ENCODE results near the gene CFAP65.

CFAP65 gene

GRCh38 chr2:219030177-219030940, 11.0 kb downstream of the CFAP65 start:
- no peak for DNase-seq

GRCh38 chr2:219029829-219030165, 11.5 kb downstream of the CFAP65 start:
- peak; percentile 22 for DNase-seq

DNA sequence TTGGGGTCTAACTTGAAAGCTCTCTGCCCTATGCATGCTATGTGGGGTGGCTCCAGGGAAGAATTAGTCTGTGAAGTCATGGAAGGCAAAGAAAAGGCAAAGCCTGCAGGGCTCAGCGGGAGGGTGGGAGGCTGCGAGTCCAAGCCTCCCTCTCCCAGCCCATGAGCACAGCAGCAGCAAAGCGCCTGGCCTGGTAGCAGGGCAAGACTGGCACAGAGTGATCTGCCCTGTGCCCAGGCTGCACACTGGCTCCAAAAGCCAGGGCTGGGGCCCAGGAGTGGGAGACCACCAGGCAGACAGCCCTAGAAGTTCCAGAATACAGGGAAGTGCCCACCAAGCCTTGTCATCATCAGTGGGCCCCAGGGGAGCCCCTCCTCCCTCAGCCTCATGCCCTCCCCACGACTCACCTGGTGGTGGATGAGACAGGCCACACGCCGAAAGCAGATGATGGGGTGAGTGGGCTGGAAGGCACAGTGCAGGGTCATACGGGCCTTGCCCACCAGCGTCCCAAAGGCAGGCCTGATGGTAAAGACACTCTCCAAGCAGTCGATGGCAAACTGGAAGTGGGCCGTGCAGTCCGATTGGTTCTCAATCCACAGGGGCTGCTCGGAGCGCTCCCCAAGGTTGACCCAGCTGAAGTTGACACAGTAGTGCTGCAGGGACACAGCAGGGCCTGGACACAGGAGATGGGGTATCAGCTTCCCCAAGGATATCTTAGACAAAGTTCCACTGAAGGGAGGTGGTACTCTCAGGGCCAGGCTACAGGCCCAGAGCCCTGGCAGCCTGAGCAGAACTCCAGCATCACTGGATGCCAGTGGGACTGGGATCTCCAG, 12.1 kb downstream of the CFAP65 start:
- DNase-seq: no peak

DNA sequence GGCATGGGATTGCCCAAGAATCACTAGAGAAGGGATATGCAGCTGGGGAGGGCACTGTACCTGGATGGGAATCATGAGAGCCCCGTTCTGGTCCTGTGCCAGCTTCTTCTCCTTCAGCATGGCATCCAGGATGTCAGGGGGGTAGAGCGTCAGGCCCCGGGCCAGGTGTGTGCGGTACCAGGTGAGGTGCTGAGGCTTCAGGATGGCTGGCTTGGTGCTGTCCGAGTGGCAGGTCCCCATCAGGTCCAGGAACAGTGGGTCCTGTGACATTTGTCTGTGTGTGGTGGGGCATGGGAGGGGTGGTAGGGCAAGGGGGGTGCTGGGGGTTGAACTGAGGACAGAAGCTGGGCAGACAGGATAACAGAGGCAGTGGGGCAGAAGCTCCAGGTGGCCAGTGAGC, 13.2 kb downstream of the CFAP65 start:
- DNase-seq: no peak

GRCh38 chr2:219027511-219028055, 13.7 kb downstream of the CFAP65 start:
- DNase-seq: no peak

DNA sequence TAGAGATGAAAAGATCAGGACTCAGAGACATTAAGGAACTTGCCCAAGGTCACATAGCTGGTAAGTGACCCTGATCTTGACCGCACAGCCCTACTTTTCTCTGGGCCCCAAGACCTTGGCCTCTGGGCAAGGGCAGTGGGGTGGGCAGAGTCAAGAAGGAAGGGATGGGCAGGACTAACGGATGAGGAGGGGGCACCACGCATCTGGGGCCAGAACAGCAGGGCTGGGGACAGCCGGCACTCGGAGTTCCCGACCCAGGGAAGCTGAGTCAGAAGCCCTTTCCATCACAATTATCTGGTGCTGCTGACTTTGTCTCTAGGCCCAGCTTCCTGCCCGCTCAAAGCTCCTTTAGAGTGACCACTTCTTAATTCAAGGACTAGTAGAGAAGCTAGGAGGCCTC, 14.4 kb downstream of the CFAP65 start:
- no peak for DNase-seq

GRCh38 chr2:219025637-219026585, 15.4 kb downstream of the CFAP65 start:
- no peak for DNase-seq

DNA sequence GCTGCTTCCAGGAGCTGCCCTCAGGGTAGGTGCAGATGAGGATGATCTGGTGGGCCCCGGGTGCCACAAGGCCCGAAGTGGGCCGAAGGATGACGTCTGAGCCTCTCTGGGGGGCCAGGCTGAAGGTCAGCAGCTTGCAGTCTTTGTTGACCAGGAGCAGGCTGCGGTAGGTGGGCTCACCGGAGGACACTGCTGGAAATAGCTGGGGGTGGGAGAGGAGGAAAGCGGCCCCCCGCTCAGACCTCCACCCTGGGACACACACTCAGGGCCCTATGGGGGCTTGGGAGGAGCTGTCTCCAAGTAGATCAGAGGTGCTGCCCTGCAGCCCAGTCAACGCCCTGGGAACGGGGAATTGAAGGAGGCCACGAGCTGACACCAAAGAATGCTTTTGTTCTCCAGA, 17.3 kb downstream of the CFAP65 start:
- DNase-seq: no peak

- DNase-seq: no peak
Measured at GRCh38 chr2:219023045-219023605, 18.2 kb downstream of the CFAP65 start.

DNA sequence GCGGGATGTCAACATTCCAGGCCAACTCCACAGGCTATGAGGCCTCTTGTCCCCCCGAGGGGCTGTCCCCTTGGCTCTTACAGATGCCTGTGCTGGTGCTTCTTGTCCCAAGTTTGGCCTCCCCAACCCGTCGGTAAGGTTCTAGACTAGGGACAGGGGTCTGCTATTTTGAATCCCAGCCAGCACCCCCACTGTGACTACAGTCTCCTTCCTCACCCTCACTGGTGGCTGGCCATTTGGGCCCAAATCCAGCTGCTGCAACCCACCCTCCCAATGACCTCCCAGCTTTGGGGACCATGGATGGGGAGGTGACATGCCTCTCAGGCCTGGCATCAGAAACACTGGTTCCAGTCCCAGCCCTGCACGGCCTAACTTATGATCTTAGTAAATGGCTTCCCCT, 18.7 kb downstream of the CFAP65 start:
- no peak for DNase-seq

DNA sequence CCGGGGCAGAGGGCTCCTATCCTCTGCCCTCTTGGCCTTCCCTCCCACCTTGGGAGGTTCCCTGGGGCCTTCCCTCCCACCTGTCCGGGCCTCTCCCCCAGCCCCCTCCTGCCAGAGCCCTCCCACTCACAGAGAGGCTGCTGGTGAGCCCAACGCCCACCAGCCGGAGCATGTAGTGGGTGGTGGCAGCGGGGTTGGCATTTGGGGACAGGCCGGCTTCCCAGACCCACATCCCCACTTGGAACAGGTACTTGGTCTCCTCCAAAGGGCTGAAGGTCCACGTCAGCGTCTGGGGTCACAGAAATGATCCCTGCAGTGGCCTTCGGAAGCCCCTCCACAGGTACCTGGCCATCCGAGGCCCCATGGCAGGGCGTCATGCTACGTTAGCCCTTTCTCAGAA, 19.3 kb downstream of the CFAP65 start:
- no peak for DNase-seq

- DNase-seq: no peak
Measured at GRCh38 chr2:219021591-219021990, 19.7 kb downstream of the CFAP65 start.

DNA sequence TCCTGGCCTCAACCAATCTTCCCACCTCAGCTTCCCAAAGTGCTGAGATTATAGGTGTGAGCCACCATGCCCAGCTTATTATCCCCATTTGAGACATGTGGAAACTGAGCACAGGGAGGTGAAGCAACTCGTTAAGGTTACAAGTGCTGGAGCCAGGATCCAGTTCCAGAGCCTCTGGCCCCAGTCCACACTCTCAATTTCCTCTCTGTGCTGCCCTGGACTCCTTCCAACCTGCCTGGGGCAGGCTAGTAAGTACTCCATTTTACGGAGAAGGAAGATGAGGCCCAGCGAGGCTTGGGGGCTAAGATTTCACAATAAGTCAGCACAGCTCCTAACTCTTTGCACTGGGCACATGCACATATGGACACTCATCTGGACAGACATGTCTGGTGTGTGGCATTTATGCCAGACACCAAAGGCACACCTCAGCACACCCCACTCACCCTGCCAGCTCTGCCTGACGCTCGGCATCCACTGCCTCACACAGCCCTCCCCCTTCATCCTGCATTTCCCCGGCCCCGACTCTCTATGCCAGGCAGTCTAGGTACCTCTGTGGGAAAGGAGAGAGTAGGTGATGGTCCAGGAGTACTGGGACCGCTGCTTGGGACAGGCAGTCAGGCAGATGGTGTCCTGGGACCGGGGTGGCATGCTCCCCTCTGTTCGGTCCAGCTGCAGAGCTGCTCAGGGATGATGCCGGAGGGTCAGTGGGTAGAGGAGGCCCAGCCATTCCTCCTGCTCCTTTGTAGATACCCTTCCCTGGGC, 20.5 kb downstream of the CFAP65 start:
- DNase-seq: no peak

GRCh38 chr2:219019436-219019835, 21.9 kb downstream of the CFAP65 start:
- DNase-seq: no peak

DNA sequence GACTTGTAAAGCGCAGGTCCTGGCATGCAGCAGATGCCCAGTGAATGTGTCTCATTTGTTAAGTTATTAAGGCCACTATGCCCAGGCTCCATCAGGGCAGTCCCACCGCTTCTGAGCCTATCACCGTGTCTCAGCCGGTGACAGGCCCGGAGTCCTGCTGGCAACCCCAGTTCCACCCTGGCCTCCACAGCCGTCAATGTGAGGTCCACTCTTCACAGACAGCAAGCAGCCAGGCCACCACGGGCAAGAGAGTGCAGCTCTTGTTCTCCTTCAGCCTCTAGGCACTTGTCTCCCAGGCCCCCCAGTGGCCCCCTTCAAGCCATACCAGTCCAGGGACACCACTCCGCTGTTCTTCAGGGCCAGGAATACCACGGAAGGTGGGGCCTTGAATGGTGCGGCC, 22.6 kb downstream of the CFAP65 start:
- DNase-seq: no peak

GRCh38 chr2:219018286-219018685, 23.0 kb downstream of the CFAP65 start:
- DNase-seq: no peak

- no peak for DNase-seq
Measured at GRCh38 chr2:219017201-219017931, 23.9 kb downstream of the CFAP65 start.

DNA sequence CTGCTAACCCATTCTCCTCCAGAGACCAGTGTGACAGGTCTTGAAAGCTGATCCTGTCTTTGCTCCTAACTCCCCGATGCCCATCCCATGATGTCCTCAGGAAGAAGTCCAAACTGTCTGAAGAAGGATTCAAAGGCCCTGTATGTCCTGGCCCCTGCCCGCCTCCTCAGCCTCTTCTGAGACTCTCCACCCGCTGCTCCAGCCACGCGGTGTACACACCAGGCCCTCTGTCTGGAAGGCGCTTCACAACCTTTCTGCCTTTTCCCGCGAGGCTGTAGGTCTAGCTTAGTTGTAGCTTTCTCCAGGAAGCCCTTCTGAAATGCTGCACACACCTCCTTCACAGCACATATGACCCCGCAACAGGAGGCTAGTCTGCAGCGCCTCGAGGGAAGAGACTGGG, 24.6 kb downstream of the CFAP65 start:
- DNase-seq: no peak

- DNase-seq: no peak
Measured at GRCh38 chr2:219010873-219011272, 30.4 kb downstream of the CFAP65 start.

- DNase-seq: no peak
Measured at GRCh38 chr2:219010162-219010756, 31.1 kb downstream of the CFAP65 start.

DNA sequence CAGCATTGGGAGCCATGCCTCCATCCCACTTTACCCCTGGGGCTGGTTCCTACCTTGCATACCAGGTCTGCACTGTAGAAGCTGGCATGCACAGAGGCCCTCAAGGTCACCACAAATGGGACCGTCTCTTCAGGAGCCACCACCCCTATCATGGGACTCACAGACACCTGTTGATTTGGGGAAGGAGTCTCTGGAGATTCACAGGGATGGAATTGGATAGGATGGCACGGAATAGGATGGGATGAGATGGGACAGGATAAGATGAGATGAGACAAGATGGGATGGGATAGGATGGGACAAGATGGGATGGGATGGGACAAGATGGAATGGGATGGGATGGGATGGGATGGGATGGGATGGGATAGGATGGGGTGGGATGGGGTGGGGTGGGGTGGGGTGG, 32.0 kb downstream of the CFAP65 start:
- no peak for DNase-seq
